HG03103 (cell line): Measurements from ENCODE around the gene CDHR5.

Experiments used
- ATAC-seq: cut with Tn5 transposase; IDR thresholded peaks from one replicate; pipeline ENCODE4 v1.9.1; 2021; ENCODE audit warnings: low read depth; ENCODE audit not compliant: unreplicated experiment

CDHR5 gene

GRCh38 chr11:571802-572185 is 53.0 kb downstream of the CDHR5 start:
- ATAC-seq: no peak

- ATAC-seq: no peak
Measured at GRCh38 chr11:569158-569885, 55.4 kb downstream of the CDHR5 start.

GRCh38 chr11:568306-569157 is 56.2 kb downstream of the CDHR5 start:
- ATAC-seq: peak; percentile 84

- peak; percentile 14 for ATAC-seq
Measured at GRCh38 chr11:567629-568292, 57.0 kb downstream of the CDHR5 start.

- ATAC-seq: no peak
Measured at GRCh38 chr11:567011-567628, 57.6 kb downstream of the CDHR5 start.
